H9 (cell line): ENCODE data around the gene TOM1L2. TPM values are rescaled to one million over a fixed set of nuclear protein-coding genes. Genes with fewer than 3 reads are reported as not detected.

Experiments used
- DNase-seq: peaks from one replicate; pipeline ENCODE4 v3.0.0-alpha.2; 2017
- H2AFZ ChIP-seq: one replicate; pipeline ENCODE4 v1.6.1; 2013; ENCODE audit warnings: mild to moderate bottlenecking, low read length, control low read depth, moderate library complexity
- H2AK5ac ChIP-seq: 2 replicates; pipeline ENCODE4 v1.6.1; 2013; ENCODE audit warnings: low read length, control low read depth, mixed read lengths; ENCODE audit not compliant: insufficient read length
- H2BK120ac ChIP-seq: one replicate; pipeline ENCODE4 v1.6.1; 2013; ENCODE audit warnings: low read depth, mild to moderate bottlenecking, low read length, control low read depth, inconsistent platforms; ENCODE audit not compliant: poor library complexity, severe bottlenecking
- H2BK12ac ChIP-seq: 2 replicates; pipeline ENCODE4 v1.6.1; 2013; ENCODE audit warnings: low read length, control low read depth, mixed read lengths, low read depth; ENCODE audit not compliant: insufficient read length
- H2BK15ac ChIP-seq: 2 replicates; pipeline ENCODE4 v1.6.1; 2013; ENCODE audit warnings: low read depth, low read length, control low read depth
- H2BK20ac ChIP-seq: one replicate; pipeline ENCODE4 v1.6.1; 2013; ENCODE audit warnings: low read depth, mild to moderate bottlenecking, low read length, control low read depth, inconsistent platforms; ENCODE audit not compliant: poor library complexity, severe bottlenecking
- H2BK5ac ChIP-seq: 2 replicates; pipeline ENCODE4 v1.6.1; 2013; ENCODE audit warnings: low read length, control low read depth, mixed read lengths; ENCODE audit not compliant: insufficient read length
- H3K14ac ChIP-seq: 2 replicates; pipeline ENCODE4 v1.6.1; 2013; ENCODE audit warnings: low read length, control low read depth; ENCODE audit not compliant: insufficient read depth
- H3K18ac ChIP-seq: 2 replicates; pipeline ENCODE4 v1.6.1; 2013; ENCODE audit warnings: low read depth, mild to moderate bottlenecking, mixed read lengths, low read length, control low read depth; ENCODE audit not compliant: insufficient read length
- H3K23ac ChIP-seq: 2 replicates; pipeline ENCODE4 v1.6.1; 2013; ENCODE audit warnings: low read length, control low read depth, mixed read lengths, low read depth; ENCODE audit not compliant: insufficient read length
- H3K23me2 ChIP-seq: 2 replicates; pipeline ENCODE4 v1.6.1; 2013; ENCODE audit warnings: low read depth, mild to moderate bottlenecking, mixed read lengths, low read length, control low read depth; ENCODE audit not compliant: insufficient read length, poor library complexity, severe bottlenecking
- H3K27ac ChIP-seq: 2 replicates; pipeline ENCODE4 v1.5.1; 2013; ENCODE audit warnings: low read length, control low read depth, mixed read lengths, low read depth; ENCODE audit not compliant: insufficient read length
- H3K27me3 ChIP-seq: 2 replicates; pipeline ENCODE4 v1.6.1; 2013; ENCODE audit warnings: low read length, control low read depth, inconsistent platforms; ENCODE audit not compliant: insufficient read depth
- H3K4ac ChIP-seq: 2 replicates; pipeline ENCODE4 v1.6.1; 2013; ENCODE audit warnings: low read depth, mild to moderate bottlenecking, control low read depth, inconsistent platforms, low read length, moderate library complexity
- H3K4me1 ChIP-seq: 2 replicates; pipeline ENCODE4 v1.6.1; 2013; ENCODE audit warnings: low read length, control low read depth, inconsistent platforms; ENCODE audit not compliant: insufficient read depth
- H3K4me2 ChIP-seq: 2 replicates; pipeline ENCODE4 v1.6.1; 2013; ENCODE audit warnings: low read length, control low read depth, mixed read lengths; ENCODE audit not compliant: insufficient read length, insufficient read depth
- H3K56ac ChIP-seq: 2 replicates; pipeline ENCODE4 v1.6.1; 2013; ENCODE audit warnings: low read depth, mild to moderate bottlenecking, mixed read lengths, low read length, control low read depth; ENCODE audit not compliant: insufficient read length
- H3K79me1 ChIP-seq: 2 replicates; pipeline ENCODE4 v1.6.1; 2013; ENCODE audit warnings: low read depth, mild to moderate bottlenecking, moderate library complexity, low read length, control low read depth, inconsistent platforms; ENCODE audit not compliant: insufficient read depth, poor library complexity, severe bottlenecking
- H3K79me2 ChIP-seq: 2 replicates; pipeline ENCODE4 v1.6.1; 2013; ENCODE audit warnings: low read length, control low read depth, inconsistent platforms; ENCODE audit not compliant: insufficient read depth
- H3K9ac ChIP-seq: 2 replicates; pipeline ENCODE4 v1.6.1; 2013; ENCODE audit warnings: low read length, control low read depth, mixed read lengths; ENCODE audit not compliant: insufficient read length; ENCODE audit errors: extremely low read depth
- H3K9me3 ChIP-seq: one replicate; pipeline ENCODE4 v1.6.1; 2013; ENCODE audit warnings: low read depth, low read length, inconsistent platforms; ENCODE audit not compliant: control insufficient read depth
- H3T11ph ChIP-seq: one replicate; pipeline ENCODE4 v1.6.1; 2013; ENCODE audit warnings: mild to moderate bottlenecking, low read length, control low read depth, inconsistent platforms
- H4K20me1 ChIP-seq: one replicate; pipeline ENCODE4 v1.6.1; 2013; ENCODE audit not compliant: control insufficient read depth, insufficient read length, insufficient read depth
- H4K5ac ChIP-seq: 2 replicates; pipeline ENCODE4 v1.6.1; 2013; ENCODE audit warnings: low read depth, mild to moderate bottlenecking, mixed read lengths, low read length, control low read depth; ENCODE audit not compliant: insufficient read length
- H4K8ac ChIP-seq: replicated peaks from 2 replicates; pipeline ENCODE4 v1.6.1; 2013; ENCODE audit warnings: low read length, control low read depth, mixed read lengths, low read depth; ENCODE audit not compliant: insufficient read length
- H4K91ac ChIP-seq: 2 replicates; pipeline ENCODE4 v1.6.1; 2013; ENCODE audit warnings: low read depth, mild to moderate bottlenecking, moderate library complexity, mixed read lengths, low read length, control low read depth; ENCODE audit not compliant: insufficient read length
- H3K27ac Mint-ChIP-seq, 3 experiments: 2 replicates in 2 of 3; 3 replicates in 1 of 3; pipeline ENCODE4 v1.8.0; 2020 to 2021; ENCODE audit warnings: mixed read lengths in 3 of 3, mild to moderate bottlenecking in 1 of 3, moderate library complexity in 1 of 3
- H3K27me3 Mint-ChIP-seq: 2 replicates; pipeline ENCODE4 v1.8.0; 2021; ENCODE audit warnings: low read depth, mild to moderate bottlenecking, moderate library complexity, mixed read lengths
- H3K36me3 Mint-ChIP-seq, 3 experiments: 2 replicates in 2 of 3; 3 replicates in 1 of 3; pipeline ENCODE4 v1.8.0; 2020 to 2021; ENCODE audit warnings: low read depth in 3 of 3, mixed read lengths in 3 of 3; ENCODE audit not compliant: insufficient read depth in 1 of 3
- H3K4me1 Mint-ChIP-seq, 2 experiments: 2 replicates each; pipeline ENCODE4 v1.8.0; 2020; ENCODE audit warnings: mixed read lengths in 2 of 2
- H3K4me3 Mint-ChIP-seq, 2 experiments: 2 replicates in 1 of 2; 3 replicates in 1 of 2; pipeline ENCODE4 v1.8.0; 2020 to 2021; ENCODE audit warnings: mild to moderate bottlenecking in 2 of 2, mixed read lengths in 2 of 2, moderate library complexity in 1 of 2
- H3K9me3 Mint-ChIP-seq, 2 experiments: 2 replicates in 1 of 2; 3 replicates in 1 of 2; pipeline ENCODE4 v1.8.0; 2020; ENCODE audit warnings: mild to moderate bottlenecking in 2 of 2, mixed read lengths in 2 of 2, moderate library complexity in 1 of 2
- CTCF ChIP-seq: fragments of 200-600 bp; sonication (generic); conservative IDR thresholded peaks from 3 replicates; pipeline ENCODE4 v1.8.0; 2021; ENCODE audit warnings: antibody characterized with exemption, mild to moderate bottlenecking
- WGBS: extraction: QIAGEN DNeasy Blood & Tissue Kit; methylation state at CpG from one replicate; pipeline ENCODE4 v1.1.7; 2013; ENCODE audit warnings: missing lambda C conversion rate, low lambda C conversion rate, mixed read lengths; ENCODE audit not compliant: insufficient read length; ENCODE audit errors: extremely low coverage; 5-methylcytosine and 5-hydroxymethylcytosine counted together
- total RNA-seq: library from RNA; stranded (reverse); gene quantifications from 2 replicates; pipeline ENCODE4 v1.2.1, GENCODE V29; 2021

TOM1L2 gene
- total RNA-seq, 1 experiment from 2014 or later: 4.6 TPM

DNA sequence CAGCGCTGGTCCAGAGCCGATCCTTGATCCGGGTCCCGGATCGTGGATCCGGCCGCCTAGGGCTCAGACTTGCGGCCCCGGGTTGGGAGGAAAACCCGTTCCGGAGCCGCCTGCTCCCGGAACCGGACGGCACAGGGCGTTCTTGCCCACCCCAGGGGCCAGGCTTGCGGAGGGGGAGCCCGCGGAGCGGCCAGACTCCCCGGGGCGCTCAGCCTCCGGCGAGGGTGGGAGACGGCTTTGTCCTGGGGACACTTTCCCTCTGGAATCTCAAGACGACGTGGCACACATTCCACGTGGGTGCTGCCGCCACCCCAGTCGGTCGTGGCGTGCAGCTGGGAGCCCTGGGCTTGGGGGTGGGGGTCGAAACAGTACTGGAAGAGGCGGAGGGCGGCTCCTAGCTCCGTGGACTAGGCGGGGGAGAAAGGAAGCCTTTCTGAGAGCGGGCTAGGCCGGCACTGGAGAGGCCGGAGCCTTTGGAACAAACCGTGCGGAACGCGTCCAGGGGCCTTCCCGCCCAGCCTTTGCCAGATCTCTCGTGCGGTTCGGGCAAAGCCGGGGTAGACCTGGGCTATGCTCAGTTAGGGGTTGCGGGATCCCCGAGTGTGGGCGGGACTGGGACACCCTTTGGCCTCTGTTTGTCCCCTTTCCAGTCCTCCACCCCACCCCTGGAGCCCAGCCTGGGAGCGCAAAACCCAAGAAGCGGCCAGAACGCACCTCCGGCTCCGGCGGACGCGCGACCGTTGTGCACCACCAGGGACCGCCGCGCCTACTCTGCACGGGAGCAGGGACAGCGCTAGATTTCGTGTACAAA is 161.9 kb downstream of the TOM1L2 start:
- Histone ChIP-seq H2BK20ac (no peak overlapping the region), H3T11ph (no peak overlapping the region), H3K23me2 (peaks cover 6% of the 10 kb centered on the region), H3K27me3 (peaks cover 8% of the 10 kb centered on the region; the same call in 1 of the 2 replicates), H3K4ac (no peak overlapping the region), H3K9ac (no peak overlapping the region), H3K4me1 (no peaks in the 10 kb centered on the region; the same call in 1 of the 2 replicates), H2BK15ac (no peak overlapping the region), H4K20me1 (no peaks in the 10 kb centered on the region), H2BK5ac (no peak overlapping the region), H2BK12ac (no peak overlapping the region), H2BK120ac (no peak overlapping the region), H2AK5ac (no peak overlapping the region), H3K27ac (no peak overlapping the region), H2AFZ (no peak overlapping the region), H3K23ac (no peak overlapping the region), H4K91ac (no peak overlapping the region), H3K14ac (peak overlapping the region; percentile 41; the same call in 1 of the 2 replicates), H4K5ac (no peak overlapping the region), H3K9me3 (no peaks in the 10 kb centered on the region), H3K79me2 (no peaks in the 10 kb centered on the region), H3K4me2 (peak overlapping the region; percentile 51), H4K8ac (no peak overlapping the region), H3K56ac (no peak overlapping the region), H3K18ac (peak overlapping the region; percentile 10), H3K79me1 (no peaks in the 10 kb centered on the region)
- no peaks in the 10 kb centered on the region for H3K9me3 Mint-ChIP-seq
- peaks cover 17 to 25% of the 10 kb centered on the region in 2 experiments for H3K4me1 Mint-ChIP-seq
- peak; percentile 37; the same call in 2 of the 3 replicates for TF ChIP-seq CTCF
- peak; percentile 70 for DNase-seq
- peaks cover 35% of the 10 kb centered on the region for H3K27me3 Mint-ChIP-seq
- peaks cover 2 to 20% (median 9%) of the 10 kb centered on the region in 3 experiments for H3K36me3 Mint-ChIP-seq
- peak overlapping the region in 1 of 3 experiments; percentile 52; a peak in 1 of 7 replicates for H3K27ac Mint-ChIP-seq
- no CpG with 5 or more reads among the region's 68 CpGs for WGBS
- H3K4me3 Mint-ChIP-seq: peak overlapping the region; percentile 59 to 80
